ENCODE results near the gene ABHD3. TPM values are rescaled to one million over a fixed set of nuclear protein-coding genes. Genes with fewer than 3 reads are reported as not detected.
A peak's percentile ranks its signal among the peaks of the same experiment; 100 is the strongest.

Gene ABHD3
- total RNA-seq, 3 donors from 2014 or later, result 12.6 to 16.2 (median 13.1) TPM

DNA sequence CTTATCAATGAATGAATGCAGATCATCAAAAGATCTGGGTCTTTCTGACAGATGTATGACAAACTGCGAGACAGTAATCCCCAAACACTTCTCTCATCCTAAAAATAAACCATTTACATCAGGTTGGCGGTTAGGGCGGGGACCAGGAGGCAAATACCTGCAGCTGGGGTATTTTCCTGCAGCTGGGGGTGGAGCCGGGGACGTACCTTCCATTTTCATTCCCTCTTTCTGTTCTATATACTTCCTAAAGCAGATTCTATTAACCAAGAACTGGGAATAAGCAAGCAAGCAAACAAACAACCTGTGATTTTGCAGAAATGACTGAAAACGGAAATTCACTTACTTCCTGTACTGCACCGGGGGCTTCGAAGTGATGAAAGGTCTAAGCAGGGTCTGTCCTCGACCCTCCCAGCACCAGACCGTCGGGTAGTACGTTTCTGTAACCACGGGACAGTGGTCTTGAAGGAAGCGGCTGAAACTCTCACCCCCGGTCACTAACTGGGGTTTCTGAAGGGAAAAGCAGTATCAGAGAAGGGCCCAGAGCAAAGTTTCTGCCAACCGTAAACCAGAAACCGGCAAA lies 1.2 kb downstream of the ABHD3 start:
- no peak for DNase-seq (ENCODE audit: low spot score in 2 of 2)
- intact Hi-C loops (cut with DNase I; ENCODE audit: low total_unique reads), result no loop called here

DNA sequence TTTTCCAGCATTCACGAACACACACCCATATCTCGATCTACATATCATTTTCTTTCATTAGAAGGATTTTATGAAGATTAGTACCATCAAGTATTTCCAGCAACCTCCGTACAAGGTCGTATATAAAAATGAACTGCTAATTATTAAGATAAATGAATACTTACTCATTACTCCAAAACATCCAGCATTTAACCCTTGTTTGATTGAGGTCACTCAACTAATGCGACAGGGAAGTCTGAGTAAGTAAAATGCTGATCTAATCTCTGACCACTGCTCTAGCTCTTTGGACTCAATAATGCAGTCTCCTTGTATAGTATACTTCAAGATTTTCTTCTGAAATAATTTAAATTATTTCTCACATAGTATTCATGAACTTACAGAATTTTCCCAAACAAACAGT lies 2.0 kb downstream of the ABHD3 start:
- intact Hi-C loops (cut with DNase I; ENCODE audit: low total_unique reads), result no loop called here
- TF ChIP-seq, protein P1, sequence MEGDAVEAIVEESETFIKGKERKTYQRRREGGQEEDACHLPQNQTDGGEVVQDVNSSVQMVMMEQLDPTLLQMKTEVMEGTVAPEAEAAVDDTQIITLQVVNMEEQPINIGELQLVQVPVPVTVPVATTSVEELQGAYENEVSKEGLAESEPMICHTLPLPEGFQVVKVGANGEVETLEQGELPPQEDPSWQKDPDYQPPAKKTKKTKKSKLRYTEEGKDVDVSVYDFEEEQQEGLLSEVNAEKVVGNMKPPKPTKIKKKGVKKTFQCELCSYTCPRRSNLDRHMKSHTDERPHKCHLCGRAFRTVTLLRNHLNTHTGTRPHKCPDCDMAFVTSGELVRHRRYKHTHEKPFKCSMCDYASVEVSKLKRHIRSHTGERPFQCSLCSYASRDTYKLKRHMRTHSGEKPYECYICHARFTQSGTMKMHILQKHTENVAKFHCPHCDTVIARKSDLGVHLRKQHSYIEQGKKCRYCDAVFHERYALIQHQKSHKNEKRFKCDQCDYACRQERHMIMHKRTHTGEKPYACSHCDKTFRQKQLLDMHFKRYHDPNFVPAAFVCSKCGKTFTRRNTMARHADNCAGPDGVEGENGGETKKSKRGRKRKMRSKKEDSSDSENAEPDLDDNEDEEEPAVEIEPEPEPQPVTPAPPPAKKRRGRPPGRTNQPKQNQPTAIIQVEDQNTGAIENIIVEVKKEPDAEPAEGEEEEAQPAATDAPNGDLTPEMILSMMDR (IDR thresholded peaks at IDR 0.05), result no peak
- TF ChIP-seq POLR2AphosphoS5 (IDR thresholded peaks at IDR 0.05) (no peak), POLR2A (IDR thresholded peaks at IDR 0.05) (no peak)
- Histone ChIP-seq H3K27me3 (no peaks in the 10 kb centered on the region), H3K4me3 (no peak overlapping the region), H3K27ac (no peak overlapping the region), H3K9me3 (no peaks in the 10 kb centered on the region), H3K4me1 (no peaks in the 10 kb centered on the region), H3K36me3 (no peaks in the 10 kb centered on the region)
- no peak for DNase-seq (ENCODE audit: low spot score in 2 of 2)

More for the DNA sequence above, 1.2 kb downstream of the ABHD3 start:
- TF ChIP-seq POLR2AphosphoS5 (IDR thresholded peaks at IDR 0.05) (no peak), POLR2A (IDR thresholded peaks at IDR 0.05) (no peak)
- TF ChIP-seq, protein P1 (IDR thresholded peaks at IDR 0.05), result no peak
- Histone ChIP-seq H3K9me3 (no peaks in the 10 kb centered on the region), H3K4me3 (peak overlapping the region; percentile 77 to 88 (median 83)), H3K36me3 (no peaks in the 10 kb centered on the region), H3K27me3 (no peaks in the 10 kb centered on the region), H3K27ac (peak overlapping the region; percentile 89 to 92), H3K4me1 (no peaks in the 10 kb centered on the region)

DNA sequence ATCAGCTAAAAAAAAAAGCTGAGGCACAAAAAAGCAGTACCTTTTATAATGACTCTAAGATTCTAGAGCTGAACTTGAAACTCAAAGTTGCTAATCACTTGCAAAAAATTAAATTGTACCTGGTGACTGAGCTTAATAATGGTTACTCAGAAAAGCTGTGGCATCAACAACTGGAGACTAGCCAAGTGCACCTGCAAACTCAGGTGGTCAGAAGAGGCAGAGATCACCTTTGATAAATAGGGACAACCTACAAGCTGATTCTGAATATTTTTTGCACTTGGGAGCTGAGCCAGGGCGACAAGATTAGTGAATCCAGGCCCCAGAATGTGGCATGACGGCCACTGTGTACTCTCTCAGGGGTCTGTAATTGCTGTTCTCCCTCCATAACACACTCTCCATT lies 3.0 kb downstream of the ABHD3 start:
- TF ChIP-seq POLR2AphosphoS5 (IDR thresholded peaks at IDR 0.05) (no peak), POLR2A (IDR thresholded peaks at IDR 0.05) (no peak)
- TF ChIP-seq, protein P1 (IDR thresholded peaks at IDR 0.05), result no peak
- Histone ChIP-seq H3K4me1 (no peaks in the 10 kb centered on the region), H3K9me3 (no peaks in the 10 kb centered on the region), H3K27ac (no peak overlapping the region), H3K4me3 (no peak overlapping the region), H3K36me3 (no peaks in the 10 kb centered on the region), H3K27me3 (no peaks in the 10 kb centered on the region)
- intact Hi-C loops (cut with DNase I; ENCODE audit: low total_unique reads), result no loop called here
- no peak for DNase-seq (ENCODE audit: low spot score in 2 of 2)

DNA sequence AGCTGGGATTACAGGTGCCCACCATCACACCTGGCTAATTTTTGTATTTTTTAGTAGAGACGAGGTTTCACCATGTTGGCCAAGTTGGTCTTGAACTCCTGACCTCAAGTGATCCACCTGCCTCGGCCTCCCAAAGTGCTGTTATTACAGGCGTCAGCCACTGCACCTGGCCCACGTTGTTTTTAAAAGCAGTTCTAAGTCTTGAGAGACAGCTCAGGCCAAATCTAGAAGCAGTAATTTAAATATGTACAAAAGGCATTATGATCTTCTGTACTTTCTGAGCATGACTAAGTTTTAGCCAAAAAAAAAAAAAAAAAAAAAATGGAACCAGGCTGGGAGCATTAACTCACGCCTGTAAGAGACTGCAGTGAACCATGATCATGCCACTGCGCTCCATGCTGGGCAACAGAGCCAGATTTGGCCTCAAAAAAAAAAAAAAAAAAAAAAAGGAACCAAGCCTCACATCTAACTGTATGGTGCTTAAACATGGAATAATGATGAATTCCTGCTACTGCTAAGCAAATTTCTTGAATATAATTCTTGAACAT lies 4.0 kb downstream of the ABHD3 start:
- Histone ChIP-seq H3K4me1 (no peaks in the 10 kb centered on the region), H3K27ac (no peak overlapping the region), H3K36me3 (no peaks in the 10 kb centered on the region), H3K27me3 (no peaks in the 10 kb centered on the region), H3K4me3 (no peak overlapping the region), H3K9me3 (no peaks in the 10 kb centered on the region)
- DNase-seq (ENCODE audit: low spot score in 2 of 2), result no peak
- intact Hi-C loops (cut with DNase I; ENCODE audit: low total_unique reads), result no loop called here
- TF ChIP-seq, protein P1 (IDR thresholded peaks at IDR 0.05), result no peak
- TF ChIP-seq POLR2AphosphoS5 (IDR thresholded peaks at IDR 0.05), result no peak
- no peak for TF ChIP-seq POLR2A (IDR thresholded peaks at IDR 0.05)

DNA sequence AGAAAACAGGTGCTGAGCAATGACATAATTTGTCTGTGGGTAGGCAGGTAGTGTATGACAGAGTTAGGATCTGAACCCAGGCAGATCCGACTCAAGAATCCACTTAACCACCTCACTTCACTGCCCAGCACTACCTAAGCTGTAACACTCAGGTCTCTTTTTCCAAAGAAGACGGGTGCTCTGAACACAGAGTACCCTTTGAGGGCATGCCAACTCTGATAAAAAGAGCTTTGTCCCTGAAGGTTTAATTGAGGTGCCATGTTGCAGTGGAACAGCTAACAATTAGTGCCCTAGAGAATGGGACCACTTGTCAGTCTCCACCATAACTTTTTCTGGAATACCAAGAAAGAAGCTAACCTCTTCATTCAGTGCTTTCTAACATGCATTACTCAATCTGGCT lies 11.3 kb downstream of the ABHD3 start:
- intact Hi-C loops (cut with DNase I; ENCODE audit: low total_unique reads), result no loop called here
- Histone ChIP-seq H3K27me3 (no peaks in the 10 kb centered on the region), H3K4me1 (no peaks in the 10 kb centered on the region), H3K36me3 (no peaks in the 10 kb centered on the region), H3K9me3 (peaks cover 10% of the 10 kb centered on the region in 2 donors), H3K4me3 (no peak overlapping the region), H3K27ac (no peak overlapping the region)
- no peak for TF ChIP-seq POLR2A (IDR thresholded peaks at IDR 0.05)
- TF ChIP-seq, protein P1 (IDR thresholded peaks at IDR 0.05), result no peak
- no peak for DNase-seq (ENCODE audit: low spot score in 2 of 2)
